ENCODE measurements around the gene ARHGAP18. TPM values are rescaled to one million over a fixed set of nuclear protein-coding genes. Genes with fewer than 3 reads are reported as not detected.

Gene ARHGAP18
- total RNA-seq, 2 donors from 2014 or later, result 7.1 to 11.2 TPM

DNA sequence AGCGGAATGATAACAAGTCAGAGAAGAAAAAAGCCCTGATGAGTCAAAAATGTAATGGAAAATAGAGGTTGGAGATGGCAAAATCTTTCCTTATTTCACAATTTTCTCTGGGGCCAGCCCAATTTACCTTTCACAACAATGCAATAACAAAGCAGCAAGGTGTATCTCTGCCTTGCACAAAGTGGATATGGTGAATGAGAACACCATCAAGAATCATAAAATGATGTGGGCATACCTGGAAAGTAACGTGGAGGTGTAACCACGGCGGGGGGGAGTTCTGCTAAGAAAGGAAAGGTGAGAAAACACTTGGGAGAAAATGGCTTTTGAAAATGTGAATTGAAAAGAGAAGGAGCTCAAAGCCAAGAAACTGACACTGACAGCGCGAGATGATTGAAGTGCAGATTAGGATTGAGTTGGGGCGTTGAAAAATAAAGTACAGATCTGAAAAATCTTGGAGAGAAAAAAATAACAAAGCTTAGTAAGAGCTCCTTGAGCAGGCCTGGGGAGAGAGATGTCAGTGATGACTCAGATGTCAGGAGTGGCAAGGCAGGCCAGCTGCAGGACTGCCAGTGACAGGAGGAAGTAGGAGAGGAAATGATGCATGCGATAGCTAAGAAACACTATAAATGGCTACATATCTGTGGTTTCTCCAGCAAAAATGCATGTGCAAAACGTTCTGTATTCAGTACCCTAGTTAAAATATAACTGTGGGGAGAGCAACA lies 26.2 kb downstream of the ARHGAP18 start:
- Histone ChIP-seq H3K4me3 (no peak overlapping the region), H3K36me3 (no peaks in the 10 kb centered on the region), H3K4me1 (peaks cover 0 to 29% of the 10 kb centered on the region in 2 donors), H3K9me3 (no peaks in the 10 kb centered on the region), H3K27ac (peak overlapping the region; percentile 68 to 75), H3K27me3 (no peaks in the 10 kb centered on the region)
- no peak for TF ChIP-seq CTCF (IDR thresholded peaks at IDR 0.05)
- DNase-seq (ENCODE audit: low spot score), result peak; percentile 83

- H3K36me3 ChIP-seq, result no peaks in the 10 kb centered on the region
- H3K4me1 ChIP-seq, result peaks cover 0 to 31% of the 10 kb centered on the region in 2 donors
- H3K9me3 ChIP-seq, result no peaks in the 10 kb centered on the region
- H3K4me3 ChIP-seq, result no peak overlapping the region
- H3K27me3 ChIP-seq, result no peaks in the 10 kb centered on the region
- TF ChIP-seq CTCF (IDR thresholded peaks at IDR 0.05), result no peak
- H3K27ac ChIP-seq, result peak overlapping the region; percentile 51 to 75
- DNase-seq (ENCODE audit: low spot score), result no peak
Observed at GRCh38 chr6:129681913-129682205, 28.1 kb downstream of the ARHGAP18 start.

- Histone ChIP-seq H3K27ac (peak overlapping the region; percentile 31), H3K36me3 (no peaks in the 10 kb centered on the region), H3K9me3 (no peaks in the 10 kb centered on the region), H3K4me1 (peaks cover 0 to 31% of the 10 kb centered on the region in 2 donors), H3K27me3 (no peaks in the 10 kb centered on the region), H3K4me3 (no peak overlapping the region)
- no peak for DNase-seq (ENCODE audit: low spot score)
- no peak for TF ChIP-seq CTCF (IDR thresholded peaks at IDR 0.05)
Observed at GRCh38 chr6:129680633-129681032, 29.3 kb downstream of the ARHGAP18 start.

GRCh38 chr6:129679758-129680157 lies 30.2 kb downstream of the ARHGAP18 start:
- no peak overlapping the region for H3K4me3 ChIP-seq
- peak overlapping the region; percentile 7 to 31 for H3K27ac ChIP-seq
- H3K27me3 ChIP-seq, result no peaks in the 10 kb centered on the region
- no peak for DNase-seq (ENCODE audit: low spot score)
- no peaks in the 10 kb centered on the region for H3K36me3 ChIP-seq
- peaks cover 0 to 28% of the 10 kb centered on the region in 2 donors for H3K4me1 ChIP-seq
- no peak for TF ChIP-seq CTCF (IDR thresholded peaks at IDR 0.05)
- H3K9me3 ChIP-seq, result no peaks in the 10 kb centered on the region

GRCh38 chr6:129679275-129679674 lies 30.7 kb downstream of the ARHGAP18 start:
- Histone ChIP-seq H3K9me3 (no peaks in the 10 kb centered on the region), H3K27ac (peak overlapping the region; percentile 7 to 31), H3K36me3 (no peaks in the 10 kb centered on the region), H3K4me1 (peaks cover 0 to 23% of the 10 kb centered on the region in 2 donors), H3K27me3 (no peaks in the 10 kb centered on the region), H3K4me3 (no peak overlapping the region)
- DNase-seq (ENCODE audit: low spot score), result no peak
- TF ChIP-seq CTCF (IDR thresholded peaks at IDR 0.05), result no peak

- Histone ChIP-seq H3K27ac (no peak overlapping the region), H3K9me3 (no peaks in the 10 kb centered on the region), H3K36me3 (no peaks in the 10 kb centered on the region), H3K27me3 (no peaks in the 10 kb centered on the region), H3K4me1 (peaks cover 0 to 20% of the 10 kb centered on the region in 2 donors), H3K4me3 (no peak overlapping the region)
- DNase-seq (ENCODE audit: low spot score), result no peak
- TF ChIP-seq CTCF (IDR thresholded peaks at IDR 0.05), result no peak
Observed at GRCh38 chr6:129678463-129678862, 31.5 kb downstream of the ARHGAP18 start.

Data from right atrium auricular region (tissue), 2 donors.